CD4-positive, alpha-beta T cell (primary cell): ENCODE measurements around the gene CACNA1E. TPM values are rescaled to one million over a fixed set of nuclear protein-coding genes. Genes with fewer than 3 reads are reported as not detected.

Source experiments
- ATAC-seq: fragments of 200-7000 bp; cut with Tn5 transposase; one replicate; pipeline ENCODE4 v1.10.0; 2022; ENCODE audit warnings: mild to moderate bottlenecking; ENCODE audit not compliant: poor library complexity
- CTCF ChIA-PET: fragments of 350-600 bp; sonication (Branson Sonifier 250); formaldehyde crosslinking; loops from one replicate; lab custom pipeline; 2021; ENCODE audit warnings: antibody characterized with exemption, inconsistent platforms; lab: Charles Lee
- POLR2A ChIA-PET: fragments of 350-600 bp; sonication (Branson Sonifier 250); formaldehyde crosslinking; loops from one replicate; lab custom pipeline; 2021; ENCODE audit warnings: antibody characterized with exemption, inconsistent platforms; lab: Charles Lee
- DNase-seq, 14 experiments: peaks; one replicate each; pipeline ENCODE4 v3.0.0-alpha.2; 2013 to 2020; ENCODE audit warnings: mixed read lengths in 2 of 14
- H3K27ac ChIP-seq, 2 donors: one replicate each; pipeline versions ENCODE4 v1.5.1 to v1.7.0; 2013; ENCODE audit warnings: low read length in 2 of 2, low read depth in 1 of 2, mild to moderate bottlenecking in 1 of 2
- H3K27me3 ChIP-seq, 2 experiments: 1 replicate in 1 of 2; 2 replicates in 1 of 2; pipeline versions ENCODE4 v1.6.1 to v1.7.0; 2013; ENCODE audit warnings: low read length in 2 of 2, control low read depth in 1 of 2, mild to moderate bottlenecking in 1 of 2, moderate library complexity in 1 of 2; ENCODE audit not compliant: insufficient read depth in 2 of 2, control insufficient read depth in 1 of 2
- H3K36me3 ChIP-seq: one replicate; pipeline ENCODE4 v1.6.1; 2013; ENCODE audit warnings: low read length, control low read depth; ENCODE audit not compliant: insufficient read depth
- H3K4me1 ChIP-seq: one replicate; pipeline ENCODE4 v1.6.1; 2013; ENCODE audit warnings: low read length, control low read depth; ENCODE audit not compliant: insufficient read depth
- H3K4me3 ChIP-seq: one replicate; pipeline ENCODE4 v1.5.1; 2013; ENCODE audit warnings: mild to moderate bottlenecking, low read length, moderate library complexity
- H3K9me3 ChIP-seq, 2 experiments: 1 replicate in 1 of 2; 2 replicates in 1 of 2; pipeline versions ENCODE4 v1.6.1 to v1.7.0; 2013; ENCODE audit warnings: low read length in 2 of 2, mild to moderate bottlenecking in 2 of 2, control low read depth in 1 of 2, moderate library complexity in 1 of 2; ENCODE audit not compliant: control insufficient read depth in 1 of 2, insufficient read depth in 1 of 2
- H3K27ac Mint-ChIP-seq: one replicate; pipeline ENCODE4 v1.8.0; 2020; ENCODE audit warnings: mixed read lengths
- H3K27me3 Mint-ChIP-seq: one replicate; pipeline ENCODE4 v1.8.0; 2021; ENCODE audit warnings: mixed read lengths
- H3K36me3 Mint-ChIP-seq: one replicate; pipeline ENCODE4 v1.8.0; 2021; ENCODE audit warnings: low read depth, mixed read lengths
- H3K4me1 Mint-ChIP-seq: one replicate; pipeline ENCODE4 v1.8.0; 2021; ENCODE audit warnings: low read depth, mixed read lengths
- H3K4me3 Mint-ChIP-seq: one replicate; pipeline ENCODE4 v1.8.0; 2020; ENCODE audit warnings: mild to moderate bottlenecking, mixed read lengths
- H3K9me3 Mint-ChIP-seq: one replicate; pipeline ENCODE4 v1.8.0; 2020; ENCODE audit warnings: mixed read lengths
- CTCF ChIP-seq: fragments of 200-600 bp; IDR thresholded peaks from one replicate; pipeline ENCODE4 v1.8.0; 2022; ENCODE audit warnings: antibody characterized with exemption, mild to moderate bottlenecking
- intact Hi-C, 2 experiments: fragments of 100-400 bp; cut with DNase I in 1 of 2; cut with micrococcal nuclease in 1 of 2; formaldehyde crosslinking; loops; one replicate each; pipeline versions ENCODE4 v1.15.1 to v1.9.0; 2023 to 2025; cut with DNase I, micrococcal nuclease
- total RNA-seq, 174 experiments: library from RNA in 2 of 174; stranded (reverse) in 2 of 174; gene quantifications; one replicate each; pipeline ENCODE4 v1.2.3 and lab custom pipeline; 2021 to 2026

The CACNA1E gene
- total RNA-seq, 2 experiments from 2014 or later, result not detected

GRCh38 chr1:181601186-181601950 is 118.1 kb downstream of the CACNA1E start:
- H3K27ac Mint-ChIP-seq, result no peak overlapping the region
- ChIA-PET CTCF (no interaction called here), POLR2A (no interaction called here)
- Histone ChIP-seq H3K36me3 (no peaks in the 10 kb centered on the region), H3K4me3 (no peak overlapping the region), H3K27me3 (no peaks in the 10 kb centered on the region), H3K27ac (no peak overlapping the region), H3K4me1 (no peaks in the 10 kb centered on the region), H3K9me3 (peaks cover 0 to 10% of the 10 kb centered on the region in 2 experiments)
- H3K4me1 Mint-ChIP-seq, result no peaks in the 10 kb centered on the region
- H3K4me3 Mint-ChIP-seq, result no peak overlapping the region
- no peaks in the 10 kb centered on the region for H3K36me3 Mint-ChIP-seq
- H3K27me3 Mint-ChIP-seq, result peaks cover 41% of the 10 kb centered on the region
- DNase-seq (no peak), ATAC-seq (no peak)
- no peak for TF ChIP-seq CTCF
- H3K9me3 Mint-ChIP-seq, result no peaks in the 10 kb centered on the region
- intact Hi-C loops, result no loop called here

GRCh38 chr1:181603735-181604410 is 120.6 kb downstream of the CACNA1E start:
- Mint-ChIP-seq H3K4me1 (no peaks in the 10 kb centered on the region), H3K27ac (no peak overlapping the region), H3K4me3 (no peak overlapping the region), H3K27me3 (peaks cover 52% of the 10 kb centered on the region), H3K36me3 (no peaks in the 10 kb centered on the region), H3K9me3 (no peaks in the 10 kb centered on the region)
- ChIA-PET CTCF (interaction anchor here (0.5 kb wide), 1 partner anchor 905 kb away, joined by 3 read pairs; no protein-coding TSS in a partner anchor), POLR2A (no interaction called here)
- Histone ChIP-seq H3K36me3 (no peaks in the 10 kb centered on the region), H3K27me3 (no peaks in the 10 kb centered on the region), H3K27ac (no peak overlapping the region), H3K4me3 (no peak overlapping the region), H3K9me3 (peaks cover 0 to 10% of the 10 kb centered on the region in 2 experiments), H3K4me1 (no peaks in the 10 kb centered on the region)
- intact Hi-C loops, result no loop called here
- DNase-seq (no peak), ATAC-seq (no peak)
- TF ChIP-seq CTCF, result no peak

- intact Hi-C loops, result no loop called here
- ChIA-PET POLR2A (no interaction called here), CTCF (no interaction called here)
- Histone ChIP-seq H3K4me3 (no peak overlapping the region), H3K36me3 (no peaks in the 10 kb centered on the region), H3K27me3 (peaks cover 0 to 2% of the 10 kb centered on the region in 2 experiments), H3K27ac (no peak overlapping the region), H3K9me3 (peaks cover 0 to 10% of the 10 kb centered on the region in 2 experiments), H3K4me1 (no peaks in the 10 kb centered on the region)
- H3K4me3 Mint-ChIP-seq, result no peak overlapping the region
- peaks cover 50% of the 10 kb centered on the region for H3K27me3 Mint-ChIP-seq
- H3K36me3 Mint-ChIP-seq, result no peaks in the 10 kb centered on the region
- no peaks in the 10 kb centered on the region for H3K4me1 Mint-ChIP-seq
- no peak for ATAC-seq
- no peak for DNase-seq
- H3K9me3 Mint-ChIP-seq, result no peaks in the 10 kb centered on the region
- no peak overlapping the region for H3K27ac Mint-ChIP-seq
- no peak for TF ChIP-seq CTCF
Measured at GRCh38 chr1:181604482-181605249, 121.3 kb downstream of the CACNA1E start.
